ENCODE data around the gene RARRES2.

RARRES2 gene

GRCh38 chr7:150338166-150338829, 3.1 kb downstream of the RARRES2 start:
- ATAC-seq = no peak
- peaks cover 0 to 2% of the 10 kb centered on the region in 2 donors for H3K9me3 Mint-ChIP-seq
- H3K4me1 Mint-ChIP-seq = peaks cover 33% of the 10 kb centered on the region
- peaks cover 40% of the 10 kb centered on the region for H3K27me3 Mint-ChIP-seq
- no peak overlapping the region for H3K27ac Mint-ChIP-seq
- no peak for DNase-seq
- no peak overlapping the region for H3K4me3 Mint-ChIP-seq

DNA sequence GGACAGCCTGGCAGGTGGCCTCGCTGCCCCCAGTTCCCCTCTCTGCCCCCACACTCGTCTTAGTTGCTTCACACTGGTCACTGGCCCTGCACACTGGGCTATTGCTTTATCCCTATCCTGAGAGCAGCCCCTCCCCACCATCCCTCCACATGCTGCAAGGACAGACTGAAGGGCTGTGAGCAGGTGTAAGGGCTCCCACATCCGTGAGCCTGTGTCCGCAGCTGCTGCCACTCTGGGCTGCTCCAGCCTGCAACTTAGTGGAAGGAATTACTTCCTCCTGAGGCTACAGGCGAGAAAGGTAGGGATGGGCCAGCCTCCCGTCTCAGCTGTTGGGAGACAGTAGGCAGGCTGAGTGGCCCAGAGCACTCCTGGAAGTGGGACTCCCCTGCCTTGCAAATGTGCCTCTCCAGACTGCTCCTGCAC, 3.8 kb downstream of the RARRES2 start:
- no peak for DNase-seq
- peaks cover 33% of the 10 kb centered on the region for H3K4me1 Mint-ChIP-seq
- H3K27me3 Mint-ChIP-seq = peaks cover 34% of the 10 kb centered on the region
- no peak for ATAC-seq
- peak overlapping the region in 1 of 2 donors; percentile 72 for H3K27ac Mint-ChIP-seq
- H3K9me3 Mint-ChIP-seq = no peaks in the 10 kb centered on the region
- no peak overlapping the region for H3K4me3 Mint-ChIP-seq

GRCh38 chr7:150337179-150337578, 4.2 kb downstream of the RARRES2 start:
- no peak for ATAC-seq
- no peak for DNase-seq
- Mint-ChIP-seq H3K4me3 (no peak overlapping the region), H3K27me3 (peaks cover 29% of the 10 kb centered on the region), H3K9me3 (no peaks in the 10 kb centered on the region), H3K4me1 (peaks cover 33% of the 10 kb centered on the region), H3K27ac (no peak overlapping the region)

DNA sequence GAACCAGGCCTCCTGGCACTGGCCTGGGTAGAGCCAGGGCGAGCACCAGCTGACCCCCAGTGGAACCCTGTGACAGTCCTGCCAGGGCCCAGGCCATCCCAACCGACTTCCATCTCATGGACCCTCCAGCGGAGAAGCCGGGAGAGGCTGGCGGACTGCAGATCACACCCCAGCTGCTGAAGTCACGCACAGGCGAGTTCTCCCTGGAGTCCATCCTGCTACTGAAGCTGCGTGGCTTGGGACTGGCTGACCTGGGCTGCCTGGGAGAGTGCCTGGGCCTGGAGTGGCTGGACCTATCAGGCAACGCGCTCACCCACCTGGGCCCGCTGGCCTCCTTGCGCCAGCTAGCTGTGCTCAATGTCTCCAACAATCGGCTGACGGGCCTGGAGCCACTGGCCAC, 4.7 kb downstream of the RARRES2 start:
- H3K4me3 Mint-ChIP-seq = no peak overlapping the region
- ATAC-seq = no peak
- H3K9me3 Mint-ChIP-seq = no peaks in the 10 kb centered on the region
- peaks cover 25% of the 10 kb centered on the region for H3K27me3 Mint-ChIP-seq
- H3K27ac Mint-ChIP-seq = no peak overlapping the region
- no peak for DNase-seq
- peaks cover 28% of the 10 kb centered on the region for H3K4me1 Mint-ChIP-seq

- ATAC-seq = no peak
- no peaks in the 10 kb centered on the region for H3K9me3 Mint-ChIP-seq
- H3K4me3 Mint-ChIP-seq = no peak overlapping the region
- peaks cover 15% of the 10 kb centered on the region for H3K27me3 Mint-ChIP-seq
- DNase-seq = no peak
- peaks cover 20% of the 10 kb centered on the region for H3K4me1 Mint-ChIP-seq
- H3K27ac Mint-ChIP-seq = peak overlapping the region in 1 of 2 donors; percentile 63
Observed at GRCh38 chr7:150335774-150336112, 5.7 kb downstream of the RARRES2 start.

DNA sequence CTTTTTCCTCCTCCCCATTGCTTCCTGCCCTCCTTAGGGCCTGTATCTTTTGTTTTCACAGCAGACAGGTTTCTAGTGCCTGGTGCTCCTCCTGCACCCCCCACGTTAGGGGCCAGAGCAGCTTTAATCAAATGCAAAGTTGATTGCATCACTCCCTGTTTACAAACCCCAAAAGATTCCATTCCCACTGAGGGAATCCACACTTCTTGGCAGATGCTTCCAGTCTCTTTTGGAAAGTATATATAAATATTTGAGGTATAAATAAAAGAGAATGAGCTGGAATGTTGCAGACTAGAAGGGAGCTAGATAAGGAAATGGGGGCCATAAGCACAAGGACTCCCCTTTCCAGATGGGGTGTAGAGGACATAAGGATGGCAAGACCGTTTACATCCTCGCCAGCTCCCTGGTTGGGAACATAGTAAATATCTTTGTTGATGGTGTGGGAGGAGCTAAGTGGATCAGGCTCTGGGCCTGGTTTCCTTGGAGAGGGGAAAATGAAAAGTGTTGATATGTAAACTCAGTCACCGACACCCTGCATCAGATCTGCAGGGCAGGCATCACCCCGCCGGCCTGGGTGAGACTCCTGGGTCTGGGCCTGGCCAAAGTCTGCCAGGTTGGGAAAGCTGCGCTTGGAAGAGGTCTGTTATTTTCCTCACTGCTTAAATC, 6.2 kb downstream of the RARRES2 start:
- ATAC-seq = no peak
- Mint-ChIP-seq H3K27me3 (peaks cover 10% of the 10 kb centered on the region), H3K9me3 (no peaks in the 10 kb centered on the region), H3K4me1 (peaks cover 15% of the 10 kb centered on the region), H3K4me3 (no peak overlapping the region), H3K27ac (peak overlapping the region in 1 of 2 donors; percentile 9)
- DNase-seq = no peak

DNA sequence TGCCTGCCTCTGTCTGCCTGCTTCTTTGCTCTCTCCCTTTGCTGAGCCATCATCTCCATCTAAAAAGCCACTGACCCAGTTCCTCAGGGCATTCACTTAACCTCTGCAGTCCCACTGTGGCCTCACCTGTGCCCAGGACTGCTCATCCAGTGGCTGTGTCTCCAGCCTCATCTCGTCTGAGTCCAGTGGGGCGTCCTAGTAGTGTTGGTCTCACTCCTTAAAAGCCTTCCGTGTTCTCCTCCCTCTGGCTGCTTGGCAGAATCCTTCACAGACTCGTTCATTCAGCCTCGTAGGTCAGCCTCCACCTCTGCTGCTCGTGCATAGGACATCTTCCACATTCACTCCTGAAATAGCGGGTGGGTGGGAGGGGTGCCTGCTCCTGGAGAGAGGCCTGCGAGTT, 7.3 kb downstream of the RARRES2 start:
- Mint-ChIP-seq H3K27me3 (no peaks in the 10 kb centered on the region), H3K9me3 (no peaks in the 10 kb centered on the region), H3K4me1 (peaks cover 4% of the 10 kb centered on the region), H3K4me3 (no peak overlapping the region), H3K27ac (peak overlapping the region in 1 of 2 donors; percentile 20)
- no peak for ATAC-seq
- no peak for DNase-seq

DNA sequence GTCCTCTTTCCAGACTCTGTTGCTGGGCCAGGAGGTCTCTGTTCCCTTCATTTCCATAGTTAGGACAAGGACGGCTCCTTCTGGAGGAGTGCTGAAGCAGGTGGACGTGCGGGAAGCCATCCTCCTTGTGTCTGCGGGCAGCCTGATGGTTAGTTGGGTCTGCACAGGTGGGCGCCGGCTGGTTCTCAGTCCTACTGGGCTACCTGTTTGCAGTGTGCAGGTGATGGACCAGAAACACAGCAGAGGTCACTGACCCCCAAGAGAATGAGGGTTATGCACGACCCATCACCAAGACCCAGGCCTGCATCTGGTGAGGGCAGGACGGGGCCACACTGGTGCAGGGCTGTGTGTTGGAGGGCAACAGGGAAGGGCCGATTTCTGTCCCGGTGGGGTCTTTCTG, 7.8 kb downstream of the RARRES2 start:
- Mint-ChIP-seq H3K4me1 (no peaks in the 10 kb centered on the region), H3K9me3 (no peaks in the 10 kb centered on the region), H3K27me3 (no peaks in the 10 kb centered on the region), H3K27ac (no peak overlapping the region), H3K4me3 (no peak overlapping the region)
- ATAC-seq (no peak), DNase-seq (no peak)

- Mint-ChIP-seq H3K4me1 (no peaks in the 10 kb centered on the region), H3K27ac (no peak overlapping the region), H3K27me3 (no peaks in the 10 kb centered on the region), H3K4me3 (no peak overlapping the region), H3K9me3 (no peaks in the 10 kb centered on the region)
- DNase-seq (no peak), ATAC-seq (no peak)
Observed at GRCh38 chr7:150332852-150333635, 8.4 kb downstream of the RARRES2 start.

GRCh38 chr7:150330211-150330885, 11.1 kb downstream of the RARRES2 start:
- Mint-ChIP-seq H3K4me1 (peaks cover 10% of the 10 kb centered on the region), H3K4me3 (no peak overlapping the region), H3K9me3 (no peaks in the 10 kb centered on the region), H3K27me3 (no peaks in the 10 kb centered on the region), H3K27ac (no peak overlapping the region)
- DNase-seq (no peak), ATAC-seq (no peak)

GRCh38 chr7:150329331-150330120, 11.9 kb downstream of the RARRES2 start:
- Mint-ChIP-seq H3K27me3 (no peaks in the 10 kb centered on the region), H3K27ac (no peak overlapping the region), H3K4me3 (no peak overlapping the region), H3K9me3 (no peaks in the 10 kb centered on the region), H3K4me1 (peaks cover 19% of the 10 kb centered on the region)
- DNase-seq (no peak), ATAC-seq (no peak)

DNA sequence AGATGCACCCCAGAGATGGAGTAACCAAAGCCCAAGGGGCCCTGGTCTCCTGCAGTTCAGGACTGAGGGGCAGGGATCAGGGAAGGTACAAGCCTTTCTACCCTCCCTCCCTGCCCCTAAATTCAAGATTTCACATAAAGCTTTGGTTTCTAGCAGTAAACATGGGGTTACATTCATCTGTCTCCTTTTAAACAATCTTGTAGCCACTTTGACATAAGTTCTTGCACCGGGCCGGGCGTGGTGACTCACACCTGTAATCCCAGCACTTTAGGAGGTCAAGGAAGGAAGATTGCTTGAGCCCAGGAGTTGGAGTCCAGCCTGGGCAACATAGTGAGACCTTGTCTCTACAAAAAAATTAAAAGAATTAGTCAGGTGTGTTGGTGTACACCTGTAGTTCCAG, 14.1 kb downstream of the RARRES2 start:
- Mint-ChIP-seq H3K4me3 (no peak overlapping the region), H3K27ac (no peak overlapping the region), H3K9me3 (no peaks in the 10 kb centered on the region), H3K4me1 (peaks cover 28% of the 10 kb centered on the region), H3K27me3 (no peaks in the 10 kb centered on the region)
- DNase-seq = no peak
- ATAC-seq = no peak

GRCh38 chr7:150326657-150327268, 14.7 kb downstream of the RARRES2 start:
- Mint-ChIP-seq H3K9me3 (no peaks in the 10 kb centered on the region), H3K4me1 (peaks cover 33% of the 10 kb centered on the region), H3K27ac (no peak overlapping the region), H3K4me3 (no peak overlapping the region), H3K27me3 (no peaks in the 10 kb centered on the region)
- ATAC-seq (no peak), DNase-seq (no peak)

- DNase-seq (no peak), ATAC-seq (no peak)
- H3K4me3 Mint-ChIP-seq = no peak overlapping the region
- H3K4me1 Mint-ChIP-seq = peaks cover 41% of the 10 kb centered on the region
- H3K9me3 Mint-ChIP-seq = no peaks in the 10 kb centered on the region
- H3K27me3 Mint-ChIP-seq = no peaks in the 10 kb centered on the region
- no peak overlapping the region for H3K27ac Mint-ChIP-seq
Observed at GRCh38 chr7:150325901-150326300, 15.5 kb downstream of the RARRES2 start.
